Neuronal stem cell (in vitro differentiated cells): Measurements from ENCODE around the gene IMMT.

Experiments
- DNase-seq: peaks from one replicate; pipeline ENCODE4 v3.0.0-alpha.2; 2013; ENCODE audit warnings: low spot score
- H2AFZ ChIP-seq: one replicate; pipeline ENCODE4 v1.6.1; 2013; ENCODE audit warnings: mild to moderate bottlenecking, low read length, inconsistent platforms
- H2AK5ac ChIP-seq: 2 replicates; pipeline ENCODE4 v1.6.1; 2013; ENCODE audit warnings: low read depth, mild to moderate bottlenecking, inconsistent platforms, low read length, moderate library complexity, mixed read lengths
- H2BK120ac ChIP-seq: 2 replicates; pipeline ENCODE4 v1.6.1; 2013; ENCODE audit warnings: low read depth, mild to moderate bottlenecking, inconsistent platforms, low read length, moderate library complexity, mixed read lengths
- H2BK12ac ChIP-seq: one replicate; pipeline ENCODE4 v1.6.1; 2013; ENCODE audit warnings: low read length, inconsistent platforms
- H2BK15ac ChIP-seq: 2 replicates; pipeline ENCODE4 v1.6.1; 2013; ENCODE audit warnings: mild to moderate bottlenecking, low read length, inconsistent platforms, mixed read lengths
- H2BK5ac ChIP-seq: one replicate; pipeline ENCODE4 v1.6.1; 2013; ENCODE audit warnings: inconsistent platforms, mild to moderate bottlenecking, low read length, moderate library complexity
- H3K14ac ChIP-seq: one replicate; pipeline ENCODE4 v1.6.1; 2013; ENCODE audit warnings: low read length, inconsistent platforms
- H3K18ac ChIP-seq: 2 replicates; pipeline ENCODE4 v1.6.1; 2013; ENCODE audit warnings: low read length, inconsistent platforms
- H3K23ac ChIP-seq: 2 replicates; pipeline ENCODE4 v1.6.1; 2013; ENCODE audit warnings: low read depth, mild to moderate bottlenecking, mixed read lengths, low read length, inconsistent platforms; ENCODE audit not compliant: poor library complexity
- H3K27ac ChIP-seq: replicated peaks from 3 replicates; pipeline ENCODE4 v1.5.1; 2013; ENCODE audit warnings: low read length, inconsistent platforms
- H3K27me3 ChIP-seq, 3 experiments: 2 replicates each; pipeline ENCODE4 v1.6.1; 2013; ENCODE audit warnings: low read length in 3 of 3, mild to moderate bottlenecking in 2 of 3, inconsistent platforms in 1 of 3, low read depth in 1 of 3, mixed read lengths in 1 of 3, moderate library complexity in 1 of 3; ENCODE audit not compliant: control insufficient read depth in 3 of 3, insufficient read depth in 3 of 3
- H3K36me3 ChIP-seq, 2 donors: replicated peaks in 1 of 2; 2 replicates each; pipeline ENCODE4 v1.6.1; 2013; ENCODE audit warnings: low read length in 2 of 2; ENCODE audit not compliant: control insufficient read depth in 2 of 2, insufficient read depth in 2 of 2
- H3K4ac ChIP-seq: 2 replicates; pipeline ENCODE4 v1.6.1; 2013; ENCODE audit warnings: inconsistent platforms, mild to moderate bottlenecking, low read length, moderate library complexity
- H3K4me1 ChIP-seq, 2 donors: 1 replicate in 1 of 2; 2 replicates in 1 of 2; pipeline ENCODE4 v1.6.1; 2013; ENCODE audit warnings: low read length in 2 of 2, low read depth in 1 of 2; ENCODE audit not compliant: control insufficient read depth in 2 of 2, insufficient read depth in 1 of 2
- H3K4me2 ChIP-seq: one replicate; pipeline ENCODE4 v1.6.1; 2013; ENCODE audit warnings: mild to moderate bottlenecking, low read length, inconsistent platforms; ENCODE audit not compliant: insufficient read depth, poor library complexity, severe bottlenecking
- H3K4me3 ChIP-seq, 2 donors: 2 replicates each; pipeline ENCODE4 v1.5.1; 2013; ENCODE audit warnings: low read length in 2 of 2, mild to moderate bottlenecking in 2 of 2, inconsistent platforms in 1 of 2, moderate library complexity in 1 of 2
- H3K79me1 ChIP-seq: one replicate; pipeline ENCODE4 v1.6.1; 2013; ENCODE audit warnings: low read depth, mild to moderate bottlenecking, inconsistent platforms, low read length, moderate library complexity
- H3K9ac ChIP-seq: one replicate; pipeline ENCODE4 v1.6.1; 2013; ENCODE audit warnings: mild to moderate bottlenecking, low read depth, low read length, inconsistent platforms; ENCODE audit not compliant: poor library complexity
- H3K9me3 ChIP-seq, 2 donors: replicated peaks in 1 of 2; 2 replicates each; pipeline versions ENCODE3 to v1.6.1; 2013; ENCODE audit warnings: low read length in 2 of 2, mild to moderate bottlenecking in 2 of 2, inconsistent platforms in 1 of 2, low read depth in 1 of 2, mixed read lengths in 1 of 2, moderate library complexity in 1 of 2; ENCODE audit not compliant: control insufficient read depth in 2 of 2, insufficient read depth in 1 of 2
- H4K8ac ChIP-seq: one replicate; pipeline ENCODE4 v1.6.1; 2013; ENCODE audit warnings: low read depth, mild to moderate bottlenecking, inconsistent platforms, low read length, moderate library complexity
- H4K91ac ChIP-seq: one replicate; pipeline ENCODE4 v1.6.1; 2013; ENCODE audit warnings: low read length, low read depth, mild to moderate bottlenecking, inconsistent platforms; ENCODE audit not compliant: poor library complexity
- WGBS, 2 donors: extraction: QIAGEN DNeasy Blood & Tissue Kit; methylation state at CpG; one replicate each; pipeline ENCODE4 v1.1.7; 2013; ENCODE audit warnings: missing lambda C conversion rate in 2 of 2, mixed read lengths in 1 of 2; ENCODE audit not compliant: insufficient read length in 2 of 2, insufficient replicate concordance in 1 of 2; ENCODE audit errors: extremely low coverage in 2 of 2; 5-methylcytosine and 5-hydroxymethylcytosine counted together

IMMT gene

DNA sequence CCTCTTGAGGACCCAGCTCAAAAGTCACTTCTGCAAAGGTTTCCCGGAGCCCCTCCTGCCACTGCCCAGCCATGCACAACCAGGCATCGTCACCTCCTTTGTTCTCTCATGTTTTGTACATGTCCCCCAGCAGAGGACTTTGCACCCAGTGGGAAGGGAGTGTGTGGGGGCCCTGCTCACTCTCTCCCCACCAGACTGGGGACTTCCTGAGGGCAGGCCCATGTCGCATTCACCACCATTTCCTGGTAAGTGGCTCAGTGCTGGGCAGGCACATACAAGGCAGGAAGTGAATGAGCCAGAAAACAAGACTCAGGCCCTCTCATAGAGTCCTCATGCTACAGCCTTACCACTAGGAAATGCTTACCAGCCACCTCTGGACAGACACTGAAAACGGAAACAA is 22.9 kb upstream of the IMMT start:
- no peak overlapping the region for H3K4me2 ChIP-seq
- no peak overlapping the region for H3K14ac ChIP-seq
- no peaks in the 10 kb centered on the region for H3K9me3 ChIP-seq
- no peak overlapping the region for H3K4ac ChIP-seq
- H3K18ac ChIP-seq, result no peak overlapping the region
- H3K23ac ChIP-seq, result no peak overlapping the region
- H2BK5ac ChIP-seq, result no peak overlapping the region
- no peaks in the 10 kb centered on the region for H3K79me1 ChIP-seq
- no peak overlapping the region for H2BK12ac ChIP-seq
- H3K4me1 ChIP-seq, result peaks cover 5 to 7% of the 10 kb centered on the region in 2 donors
- no peaks in the 10 kb centered on the region for H3K27me3 ChIP-seq
- no peak overlapping the region for H3K9ac ChIP-seq
- peaks cover 2 to 16% of the 10 kb centered on the region in 2 donors for H3K36me3 ChIP-seq
- DNase-seq, result no peak
- H2BK120ac ChIP-seq, result no peak overlapping the region
- H3K4me3 ChIP-seq, result no peak overlapping the region
- no peak overlapping the region for H3K27ac ChIP-seq
- peak overlapping the region; percentile 9 for H2AFZ ChIP-seq
- no peak overlapping the region for H2BK15ac ChIP-seq
- H4K91ac ChIP-seq, result no peak overlapping the region
- H4K8ac ChIP-seq, result no peak overlapping the region
- H2AK5ac ChIP-seq, result no peak overlapping the region
- no CpG with 5 or more reads among the region's 4 CpGs for WGBS, 2 donors

- no peaks in the 10 kb centered on the region for H3K9me3 ChIP-seq
- H2BK12ac ChIP-seq, result no peak overlapping the region
- H2BK120ac ChIP-seq, result no peak overlapping the region
- no peak overlapping the region for H3K4me2 ChIP-seq
- H3K23ac ChIP-seq, result no peak overlapping the region
- WGBS, 2 donors, result no CpG with 5 or more reads among the region's 13 CpGs
- H3K27ac ChIP-seq, result no peak overlapping the region
- peaks cover 0 to 2% of the 10 kb centered on the region in 2 donors for H3K4me1 ChIP-seq
- no peaks in the 10 kb centered on the region for H3K27me3 ChIP-seq
- H3K36me3 ChIP-seq, result peaks cover 6 to 28% of the 10 kb centered on the region in 2 donors
- H3K9ac ChIP-seq, result no peak overlapping the region
- H2BK5ac ChIP-seq, result no peak overlapping the region
- no peak overlapping the region for H2BK15ac ChIP-seq
- H4K91ac ChIP-seq, result no peak overlapping the region
- no peak overlapping the region for H3K14ac ChIP-seq
- no peak overlapping the region for H2AFZ ChIP-seq
- no peak for DNase-seq
- H3K79me1 ChIP-seq, result no peaks in the 10 kb centered on the region
- H4K8ac ChIP-seq, result no peak overlapping the region
- no peak overlapping the region for H3K18ac ChIP-seq
- no peak overlapping the region for H3K4ac ChIP-seq
- no peak overlapping the region for H3K4me3 ChIP-seq
- H2AK5ac ChIP-seq, result no peak overlapping the region
Observed at GRCh38 chr2:86216575-86217555, 21.6 kb upstream of the IMMT start.

DNA sequence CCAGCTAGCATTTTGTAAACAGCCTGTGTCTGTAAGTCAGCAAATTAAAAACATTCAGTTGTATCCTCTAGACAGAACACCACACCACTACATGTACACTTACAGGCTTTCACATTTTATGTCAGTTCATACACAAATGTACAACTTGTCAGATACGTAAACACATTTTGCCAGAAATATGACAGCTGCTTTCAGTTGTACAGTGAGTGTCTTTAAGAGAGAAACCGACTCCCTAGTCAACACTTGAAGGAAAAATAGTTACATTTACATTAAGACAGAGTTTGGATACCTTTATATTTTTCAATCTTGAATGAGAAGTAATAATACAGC is 19.2 kb upstream of the IMMT start:
- H3K23ac ChIP-seq, result no peak overlapping the region
- H3K4me3 ChIP-seq, result no peak overlapping the region
- H3K9me3 ChIP-seq, result no peaks in the 10 kb centered on the region
- H4K8ac ChIP-seq, result no peak overlapping the region
- no peak overlapping the region for H2BK12ac ChIP-seq
- no peaks in the 10 kb centered on the region for H3K4me1 ChIP-seq
- no peak overlapping the region for H2BK15ac ChIP-seq
- DNase-seq, result no peak
- no peak overlapping the region for H3K9ac ChIP-seq
- peaks cover 11 to 52% of the 10 kb centered on the region in 2 donors for H3K36me3 ChIP-seq
- no peaks in the 10 kb centered on the region for H3K79me1 ChIP-seq
- no peaks in the 10 kb centered on the region for H3K27me3 ChIP-seq
- H2BK5ac ChIP-seq, result no peak overlapping the region
- no CpG with 5 or more reads among the region's 2 CpGs for WGBS, 2 donors
- no peak overlapping the region for H3K4me2 ChIP-seq
- no peak overlapping the region for H3K27ac ChIP-seq
- no peak overlapping the region for H3K14ac ChIP-seq
- H4K91ac ChIP-seq, result no peak overlapping the region
- H2BK120ac ChIP-seq, result no peak overlapping the region
- no peak overlapping the region for H3K18ac ChIP-seq
- no peak overlapping the region for H2AFZ ChIP-seq
- H3K4ac ChIP-seq, result no peak overlapping the region
- H2AK5ac ChIP-seq, result no peak overlapping the region

DNA sequence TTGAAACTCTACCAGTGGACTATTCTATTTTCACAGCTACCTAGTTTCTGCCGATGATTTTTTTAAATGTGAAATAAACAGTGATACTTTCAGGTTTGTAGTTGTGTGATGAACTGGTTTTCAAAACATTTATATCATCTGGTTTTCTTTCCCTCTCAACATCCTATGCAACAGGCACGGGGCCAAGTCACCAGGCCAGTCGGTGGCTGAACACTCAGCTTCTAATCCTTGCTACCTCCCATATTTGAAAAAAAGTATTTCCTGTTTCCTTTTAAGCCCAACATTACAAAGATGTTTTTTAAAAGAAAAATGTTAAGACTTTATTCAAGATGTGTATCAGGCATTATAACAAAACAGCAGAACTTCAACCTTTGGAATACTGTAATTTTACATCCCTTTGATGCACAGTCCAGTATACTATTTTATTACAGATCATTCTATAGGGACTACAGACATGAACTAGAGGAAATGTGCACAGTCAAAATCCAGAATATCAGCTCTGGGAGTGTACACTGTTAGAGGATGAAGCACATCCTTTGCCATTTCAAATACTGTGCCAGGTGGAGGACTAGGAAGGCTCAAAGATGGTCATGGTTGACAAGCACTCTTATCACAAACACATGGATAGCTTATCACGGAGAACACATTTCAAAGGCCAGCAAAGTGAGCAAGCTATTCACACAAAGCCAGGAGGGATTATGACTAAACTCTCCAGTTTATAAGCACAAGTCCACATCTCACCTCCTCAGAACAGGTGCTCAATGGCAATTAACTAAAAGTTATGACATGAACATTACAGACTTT is 18.6 kb upstream of the IMMT start:
- Histone ChIP-seq H4K91ac (no peak overlapping the region), H3K9me3 (no peaks in the 10 kb centered on the region), H3K4me1 (no peaks in the 10 kb centered on the region), H3K36me3 (peaks cover 13 to 58% of the 10 kb centered on the region in 2 donors), H2BK12ac (no peak overlapping the region), H2BK15ac (no peak overlapping the region), H3K27me3 (no peaks in the 10 kb centered on the region), H3K9ac (no peak overlapping the region), H4K8ac (no peak overlapping the region), H3K4ac (no peak overlapping the region), H2BK5ac (no peak overlapping the region), H2BK120ac (no peak overlapping the region), H2AK5ac (no peak overlapping the region), H3K14ac (no peak overlapping the region), H2AFZ (no peak overlapping the region), H3K23ac (no peak overlapping the region), H3K79me1 (no peaks in the 10 kb centered on the region), H3K4me3 (no peak overlapping the region), H3K27ac (no peak overlapping the region), H3K18ac (no peak overlapping the region), H3K4me2 (no peak overlapping the region)
- no peak for DNase-seq
- no CpG with 5 or more reads among the region's 4 CpGs for WGBS, 2 donors
